ENCODE results near the gene IPO11.
"Not testable (repeated sequence)": the region's sequence is repeated elsewhere in the genome, so short reads cannot be mapped to it uniquely, and the experiment has no call there.

Gene IPO11

GRCh38 chr5:62596691-62597090 lies 184.1 kb downstream of the IPO11 start:
- no peak for DNase-seq (ENCODE audit: low read depth, low spot score)

GRCh38 chr5:62597314-62597713 lies 184.8 kb downstream of the IPO11 start:
- DNase-seq (ENCODE audit: low read depth, low spot score): no peak

- no peak for DNase-seq (ENCODE audit: low read depth, low spot score)
Observed at GRCh38 chr5:62600560-62601252, 188.1 kb downstream of the IPO11 start.

- DNase-seq (ENCODE audit: low read depth, low spot score): no peak
Observed at GRCh38 chr5:62603934-62604333, 191.4 kb downstream of the IPO11 start.

GRCh38 chr5:62605638-62606037 lies 193.1 kb downstream of the IPO11 start:
- DNase-seq (ENCODE audit: low read depth, low spot score): no peak

GRCh38 chr5:62606878-62607277 lies 194.3 kb downstream of the IPO11 start:
- no peak for DNase-seq (ENCODE audit: low read depth, low spot score)

- DNase-seq (ENCODE audit: low read depth, low spot score): no peak
Observed at GRCh38 chr5:62607615-62608014, 195.1 kb downstream of the IPO11 start.

- DNase-seq (ENCODE audit: low read depth, low spot score): no peak
Observed at GRCh38 chr5:62608529-62609511, 196.3 kb downstream of the IPO11 start.

- DNase-seq (ENCODE audit: low read depth, low spot score): no peak
Observed at GRCh38 chr5:62614355-62614754, 201.8 kb downstream of the IPO11 start.

- DNase-seq (ENCODE audit: low read depth, low spot score): no peak
Observed at GRCh38 chr5:62616615-62617277, 204.2 kb downstream of the IPO11 start.

- no peak for DNase-seq (ENCODE audit: low read depth, low spot score)
Observed at GRCh38 chr5:62617943-62618342, 205.4 kb downstream of the IPO11 start.

- no peak for DNase-seq (ENCODE audit: low read depth, low spot score)
Observed at GRCh38 chr5:62620761-62621160, 208.2 kb downstream of the IPO11 start.

GRCh38 chr5:62621280-62621679 lies 208.7 kb downstream of the IPO11 start:
- peak; percentile 63 for DNase-seq (ENCODE audit: low read depth, low spot score)

- no peak for DNase-seq (ENCODE audit: low read depth, low spot score)
Observed at GRCh38 chr5:62623271-62623670, 210.7 kb downstream of the IPO11 start.

- not testable (repeated sequence) for DNase-seq (ENCODE audit: low read depth, low spot score)
Observed at GRCh38 chr5:62624436-62624835, 211.9 kb downstream of the IPO11 start.

GRCh38 chr5:62626534-62626933 lies 214.0 kb downstream of the IPO11 start:
- no peak for DNase-seq (ENCODE audit: low read depth, low spot score)

GRCh38 chr5:62627121-62627520 lies 214.6 kb downstream of the IPO11 start:
- no peak for DNase-seq (ENCODE audit: low read depth, low spot score)

- DNase-seq (ENCODE audit: low read depth, low spot score): no peak
Observed at GRCh38 chr5:62627901-62628300, 215.3 kb downstream of the IPO11 start.

- DNase-seq (ENCODE audit: low read depth, low spot score): no peak
Observed at GRCh38 chr5:62631909-62632580, 219.5 kb downstream of the IPO11 start.

GRCh38 chr5:62633243-62633642 lies 220.7 kb downstream of the IPO11 start:
- no peak for DNase-seq (ENCODE audit: low read depth, low spot score)

GRCh38 chr5:62640446-62640845 lies 227.9 kb downstream of the IPO11 start:
- DNase-seq (ENCODE audit: low read depth, low spot score): no peak

GRCh38 chr5:62642468-62642867 lies 229.9 kb downstream of the IPO11 start:
- DNase-seq (ENCODE audit: low read depth, low spot score): no peak

Data from iPS DF 19.7 (cell line).